HepG2 (cell line): ENCODE measurements around the gene PTPRCAP. TPM values are rescaled to one million over a fixed set of nuclear protein-coding genes. Genes with fewer than 3 reads are reported as not detected.

Experiments used
- ATAC-seq: fragments of 200-7000 bp; cut with Tn5 transposase; 3 replicates; pipeline ENCODE4 v1.9.1; 2020; ENCODE audit warnings: mild to moderate bottlenecking, moderate library complexity
- BruUV-seq: library from RNA; stranded (reverse); fragments of 400-500 nt; replicated peaks from 2 replicates; lab custom pipeline; 2021; lab: Mats Ljungman, UMichigan
- CTCF ChIA-PET: fragments of 300-600 bp; formaldehyde crosslinking; extraction: SDS; loops from one replicate; lab custom pipeline; 2021; ENCODE audit warnings: low total read pairs, inconsistent platforms, low intra/inter-chr PET ratio; lab: Yijun Ruan, JAX
- POLR2A ChIA-PET: fragments of 350-600 bp; sonication (Branson Sonifier 250); formaldehyde crosslinking; loops from one replicate; lab custom pipeline; 2020; ENCODE audit warnings: antibody characterized with exemption, inconsistent platforms; lab: Yijun Ruan, JAX
- DNase-seq: peaks from one replicate; pipeline ENCODE4 v3.0.0-alpha.2; 2015; ENCODE audit warnings: low spot score
- FAIRE-seq: peaks from 3 replicates; lab custom pipeline; 2011; peaks lifted over from hg19 to GRCh38; lab: Jason Lieb, UNC
- H2AFZ ChIP-seq: one replicate; pipeline ENCODE4 v1.6.1; 2011; ENCODE audit warnings: low read length, inconsistent platforms
- H3K27ac ChIP-seq: fragments of 300-600 bp; 3 replicates; pipeline ENCODE4 v1.8.0; 2011; ENCODE audit warnings: mixed run types, mild to moderate bottlenecking, mixed read lengths, low read length, inconsistent platforms; ENCODE audit not compliant: insufficient read depth; ENCODE audit errors: extremely low read length
- H3K27me3 ChIP-seq, 2 experiments: fragments of 200-600 bp in 1 of 2; 2 replicates in 1 of 2; 3 replicates in 1 of 2; pipeline versions ENCODE4 v1.6.0 to v1.8.0; 2011; ENCODE audit warnings: low read length in 2 of 2, mild to moderate bottlenecking in 2 of 2, moderate library complexity in 2 of 2, inconsistent platforms in 1 of 2; ENCODE audit not compliant: insufficient read depth in 2 of 2, control insufficient read depth in 1 of 2
- H3K36me3 ChIP-seq, 2 experiments: fragments of 200-600 bp in 1 of 2; replicated peaks in 1 of 2; 2 replicates in 1 of 2; 3 replicates in 1 of 2; pipeline versions ENCODE4 v1.5.1 to v1.8.0; 2011; ENCODE audit warnings: low read length in 2 of 2, inconsistent platforms in 1 of 2; ENCODE audit not compliant: insufficient read depth in 2 of 2, control insufficient read depth in 1 of 2
- H3K4me1 ChIP-seq: 2 replicates; pipeline ENCODE4 v1.5.1; 2012; ENCODE audit warnings: low read length, inconsistent platforms; ENCODE audit not compliant: insufficient read depth
- H3K4me2 ChIP-seq: 2 replicates; pipeline ENCODE4 v1.6.0; 2011; ENCODE audit warnings: low read depth, low read length, inconsistent platforms
- H3K4me3 ChIP-seq, 3 experiments: fragments of 200-600 bp in 1 of 3; sonication (generic), shearing (Covaris generic) in 1 of 3; replicated peaks in 1 of 3; 2 replicates each; pipeline ENCODE4 v1.5.1; 2011 to 2016; ENCODE audit warnings: low read length in 3 of 3, inconsistent platforms in 2 of 3, low read depth in 2 of 3, mild to moderate bottlenecking in 2 of 3, control low read depth in 1 of 3, mixed read lengths in 1 of 3; ENCODE audit not compliant: insufficient read depth in 1 of 3
- H3K79me2 ChIP-seq: one replicate; pipeline ENCODE4 v1.6.1; 2011; ENCODE audit warnings: low read length, inconsistent platforms; ENCODE audit not compliant: insufficient read depth
- H3K9ac ChIP-seq: 2 replicates; pipeline ENCODE4 v1.6.0; 2011; ENCODE audit warnings: mild to moderate bottlenecking, low read depth, low read length, inconsistent platforms; ENCODE audit not compliant: insufficient read depth
- H3K9me3 ChIP-seq: 2 replicates; pipeline ENCODE4 v1.5.1; 2012; ENCODE audit warnings: mild to moderate bottlenecking, low read length
- H4K20me1 ChIP-seq: 2 replicates; pipeline ENCODE4 v1.6.0; 2011; ENCODE audit warnings: inconsistent platforms, mild to moderate bottlenecking, low read length, moderate library complexity; ENCODE audit not compliant: insufficient read depth
- BCL6 ChIP-seq: IDR thresholded peaks from 2 replicates; pipeline ENCODE4 v1.6.1; 2016; ENCODE audit warnings: missing genetic modification reagents, missing compliant biosample characterization
- GPBP1L1 ChIP-seq: sonication (generic); formaldehyde crosslinking; IDR thresholded peaks from 2 replicates; pipeline ENCODE4 v1.5.0; 2020; ENCODE audit warnings: mild to moderate bottlenecking, missing genetic modification reagents
- ZNF468 ChIP-seq: sonication (generic); formaldehyde crosslinking; IDR thresholded peaks from 2 replicates; pipeline ENCODE4 v1.8.0; 2022; ENCODE audit warnings: mild to moderate bottlenecking, moderate library complexity, missing genetic modification reagents
- WGBS: methylation state at CpG from one replicate; pipeline ENCODE4 v1.1.6; 2017; ENCODE audit warnings: low lambda C conversion rate; 5-methylcytosine and 5-hydroxymethylcytosine counted together
- in situ Hi-C: cut with HindIII; loops from 2 replicates; pipeline ENCODE4 v1.10.0; 2017; ENCODE audit warnings: low pct_unique_long_range_greater_than_20kb; ENCODE audit not compliant: extremely low pct_ligation_motif_present
- intact Hi-C: fragments of 100-400 bp; cut with micrococcal nuclease; formaldehyde crosslinking; loops from one replicate; pipeline ENCODE4 v1.10.0; 2022; ENCODE audit not compliant: unreplicated experiment
- polyA plus RNA-seq, 8 experiments: library from polyadenylated mRNA; depleted of rRNA in 3 of 8; stranded (reverse) in 7 of 8; unstranded in 1 of 8; fragments of >200 nt; fragmentation: Illumina TruSeq in 4 of 8; extraction: Trizol in 4 of 8; gene quantifications; 2 replicates each; pipeline versions ENCODE4 v1.2.1 to v1.2.3, GENCODE V29; 2011 to 2016; ENCODE audit warnings: low read depth in 4 of 8, missing spikeins in 1 of 8, mixed read lengths in 1 of 8; ENCODE audit not compliant: insufficient read depth in 1 of 8
- total RNA-seq, 5 experiments: library from RNA; depleted of rRNA; stranded (reverse); fragments of >200 nt; fragmentation: Illumina TruSeq; extraction: Trizol; gene quantifications; 2 replicates each; pipeline ENCODE4 v1.2.3, GENCODE V29; 2016; ENCODE audit warnings: low read depth in 1 of 5

Gene PTPRCAP
- total and polyA plus RNA-seq, 2 of the 13 experiments (the other 11 are each of a cell fraction or from before 2014, with no cell fraction given), result 0.60 to 0.70 TPM

GRCh38 chr11:67453816-67454732 lies 16.6 kb upstream of the PTPRCAP start:
- Histone ChIP-seq H3K27ac (no peak overlapping the region), H3K4me2 (no peak overlapping the region), H2AFZ (no peak overlapping the region), H3K9ac (no peak overlapping the region), H3K36me3 (no peaks in the 10 kb centered on the region), H3K4me1 (no peaks in the 10 kb centered on the region)
- CTCF ChIA-PET, result no interaction called here
- POLR2A ChIA-PET, result no interaction called here
- BruUV-seq, result no TSS peak
- ATAC-seq (no peak), DNase-seq (no peak)
- intact Hi-C loops, result no loop called here
- WGBS, result 20% methylated on average over 1 of the region's 21 CpGs
- TF ChIP-seq BCL6 (CRISPR knock-in tag), result no peak
- no peak for TF ChIP-seq ZNF468 (CRISPR knock-in tag)
- TF ChIP-seq GPBP1L1 (CRISPR knock-in tag), result no peak
- TF ChIP-seq, all 625 proteins: peak for 0
- Histone ChIP-seq H3K27me3 (peaks cover 17 to 84% of the 10 kb centered on the region in 2 experiments; a peak in 4 of 5 replicates), H3K4me3 (no peak overlapping the region), H3K9me3 (no peaks in the 10 kb centered on the region), H3K79me2 (no peaks in the 10 kb centered on the region), H4K20me1 (no peaks in the 10 kb centered on the region)
- FAIRE-seq, result no peak
- in situ Hi-C loops, result no loop called here
